Neural cell (in vitro differentiated cells): ENCODE data around the gene NUDT3. TPM values are rescaled to one million over a fixed set of nuclear protein-coding genes. Genes with fewer than 3 reads are reported as not detected.
A peak's percentile ranks its signal among the peaks of the same experiment; 100 is the strongest.

Experiments
- H2AFZ ChIP-seq: fragments of 200-600, 300-800 bp; sonication (generic), shearing (Covaris generic); 2 replicates; pipeline ENCODE4 v1.6.0; 2014; ENCODE audit warnings: low read depth, mild to moderate bottlenecking, antibody characterized with exemption, low read length, moderate library complexity
- H3F3A ChIP-seq: fragments of 200-600 bp; shearing (Covaris generic); 2 replicates; pipeline ENCODE4 v1.6.1; 2016; ENCODE audit warnings: mild to moderate bottlenecking, moderate library complexity, mixed read lengths, antibody characterized with exemption, low read length; ENCODE audit not compliant: insufficient read depth, poor library complexity, severe bottlenecking
- H3K27ac ChIP-seq: fragments of 200-600, 300-800 bp; sonication (generic), shearing (Covaris generic); 2 replicates; pipeline ENCODE4 v1.5.1; 2014; ENCODE audit warnings: mild to moderate bottlenecking, low read length, moderate library complexity
- H3K27me3 ChIP-seq: fragments of 300-800, 200-600 bp; sonication (generic), shearing (Covaris generic); 2 replicates; pipeline ENCODE4 v1.6.0; 2014; ENCODE audit warnings: mild to moderate bottlenecking, low read depth, low read length, moderate library complexity; ENCODE audit not compliant: insufficient read depth
- H3K36me3 ChIP-seq: fragments of 300-800, 200-600 bp; sonication (generic), shearing (Covaris generic); 2 replicates; pipeline ENCODE4 v1.5.1; 2014; ENCODE audit warnings: mild to moderate bottlenecking, antibody characterized with exemption, low read length, moderate library complexity; ENCODE audit not compliant: insufficient read depth
- H3K4me2 ChIP-seq: fragments of 300-800, 200-600 bp; sonication (generic), shearing (Covaris generic); 2 replicates; pipeline ENCODE4 v1.6.0; 2014; ENCODE audit warnings: mild to moderate bottlenecking, low read length
- H3K4me3 ChIP-seq: fragments of 300-800, 200-600 bp; sonication (generic), shearing (Covaris generic); 2 replicates; pipeline ENCODE4 v1.5.1; 2014; ENCODE audit warnings: mild to moderate bottlenecking, low read length, moderate library complexity
- H3K79me2 ChIP-seq: fragments of 200-600 bp; shearing (Covaris generic); replicated peaks from 2 replicates; pipeline ENCODE4 v1.6.0; 2014; ENCODE audit warnings: mild to moderate bottlenecking, low read length, moderate library complexity; ENCODE audit not compliant: insufficient read depth
- H3K9ac ChIP-seq: fragments of 300-800, 200-600 bp; sonication (generic), shearing (Covaris generic); 2 replicates; pipeline ENCODE4 v1.6.1; 2016; ENCODE audit warnings: mild to moderate bottlenecking, low read length, mixed read lengths
- H3K9me2 ChIP-seq: fragments of 200-600 bp; shearing (Covaris generic); 2 replicates; pipeline ENCODE4 v1.6.1; 2016; ENCODE audit warnings: mild to moderate bottlenecking, low read length, mixed read lengths; ENCODE audit not compliant: insufficient read depth
- H3K9me3 ChIP-seq: fragments of 200-600, 300-800 bp; sonication (generic), shearing (Covaris generic); 2 replicates; pipeline ENCODE4 v1.6.1; 2016; ENCODE audit warnings: mild to moderate bottlenecking, mixed run types, low read length, moderate library complexity, mixed read lengths
- H4K20me1 ChIP-seq: fragments of 200-600 bp; shearing (Covaris generic); 2 replicates; pipeline ENCODE4 v1.6.1; 2016; ENCODE audit warnings: mild to moderate bottlenecking, mixed run types; ENCODE audit not compliant: insufficient read depth
- CTCF ChIP-seq: fragments of 450-650 bp; IDR thresholded peaks from 2 replicates; pipeline ENCODE4 v1.5.1; 2014; ENCODE audit warnings: antibody characterized with exemption, mild to moderate bottlenecking, moderate library complexity; ENCODE audit not compliant: poor library complexity, severe bottlenecking
- EP300 ChIP-seq: fragments of 450-650 bp; conservative IDR thresholded peaks from 2 replicates; pipeline ENCODE4 v1.6.1; 2014; ENCODE audit warnings: antibody characterized with exemption, mild to moderate bottlenecking, moderate library complexity; ENCODE audit not compliant: poor library complexity, severe bottlenecking
- EZH2 ChIP-seq: fragments of 200-600, 300-800 bp; shearing (Covaris generic), sonication (generic); IDR thresholded peaks from 2 replicates; pipeline ENCODE4 v1.6.1; 2014; ENCODE audit warnings: antibody characterized with exemption, low read length, borderline replicate concordance, mild to moderate bottlenecking; ENCODE audit not compliant: insufficient read depth, poor library complexity, severe bottlenecking
- MXI1 ChIP-seq: fragments of 450-650 bp; conservative IDR thresholded peaks from 2 replicates; pipeline ENCODE4 v1.6.1; 2014; ENCODE audit warnings: antibody characterized with exemption, mild to moderate bottlenecking; ENCODE audit not compliant: poor library complexity, severe bottlenecking
- POLR2AphosphoS5 ChIP-seq: IDR thresholded peaks from 2 replicates; pipeline ENCODE4 v1.6.1; 2012
- RAD21 ChIP-seq: fragments of 450-650 bp; conservative IDR thresholded peaks from 2 replicates; pipeline ENCODE4 v1.6.1; 2014; ENCODE audit warnings: antibody characterized with exemption, mild to moderate bottlenecking, moderate library complexity
- REST ChIP-seq: IDR thresholded peaks from 2 replicates; pipeline ENCODE4 v1.6.1; 2012; ENCODE audit warnings: borderline replicate concordance
- SMC3 ChIP-seq: fragments of 450-650 bp; conservative IDR thresholded peaks from 2 replicates; pipeline ENCODE4 v1.6.1; 2014; ENCODE audit warnings: antibody characterized with exemption, mild to moderate bottlenecking, moderate library complexity; ENCODE audit not compliant: poor library complexity
- TAF1 ChIP-seq: IDR thresholded peaks from 2 replicates; pipeline ENCODE4 v1.6.1; 2012; ENCODE audit warnings: low read depth
- polyA plus RNA-seq: library from polyadenylated mRNA; depleted of rRNA; stranded (reverse); fragments of >200 nt; gene quantifications from 2 replicates; pipeline ENCODE4 v1.2.3, GENCODE V29; 2014

The NUDT3 gene
- polyA plus RNA-seq, 1 donor from 2014 or later: 80.2 TPM

GRCh38 chr6:34390531-34391472, 1.7 kb downstream of the NUDT3 start:
- no peaks in the 10 kb centered on the region for H3F3A ChIP-seq
- peaks cover 60% of the 10 kb centered on the region for H3K79me2 ChIP-seq
- peak overlapping the region; percentile 83 for H3K4me2 ChIP-seq
- TF ChIP-seq TAF1: no peak
- TF ChIP-seq SMC3: peak; percentile 28
- peak; percentile 37 for TF ChIP-seq MXI1
- H3K27me3 ChIP-seq: no peaks in the 10 kb centered on the region
- no peaks in the 10 kb centered on the region for H4K20me1 ChIP-seq
- H2AFZ ChIP-seq: peak overlapping the region; percentile 22
- peak overlapping the region; percentile 89 for H3K9ac ChIP-seq
- no peaks in the 10 kb centered on the region for H3K9me2 ChIP-seq
- H3K4me3 ChIP-seq: peak overlapping the region; percentile 97
- no peaks in the 10 kb centered on the region for H3K9me3 ChIP-seq
- H3K27ac ChIP-seq: peak overlapping the region; percentile 92
- no peaks in the 10 kb centered on the region for H3K36me3 ChIP-seq

DNA sequence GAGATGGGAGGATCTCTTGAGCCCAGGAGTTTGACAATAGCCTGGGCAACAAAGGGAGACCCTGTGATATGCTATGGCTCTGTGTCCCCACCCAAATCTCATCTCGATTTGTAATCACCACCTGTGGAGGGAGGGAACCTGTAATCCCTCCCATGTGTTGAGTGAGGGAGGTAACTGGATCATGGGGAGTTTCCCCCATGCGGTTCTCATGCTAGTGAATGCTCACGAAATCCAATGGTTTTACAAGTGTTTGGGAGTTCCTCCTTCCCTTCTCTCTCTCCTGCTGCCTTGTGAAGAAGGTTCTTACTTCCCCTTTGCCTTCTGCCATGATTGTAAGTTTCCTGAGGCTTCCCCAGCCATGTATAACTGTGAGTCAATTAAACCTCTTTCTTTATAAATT, 3.4 kb downstream of the NUDT3 start:
- no peak for TF ChIP-seq SMC3
- no peak for TF ChIP-seq REST
- no peak for TF ChIP-seq RAD21
- no peak for TF ChIP-seq EZH2
- TF ChIP-seq MXI1: no peak
- TF ChIP-seq EP300: no peak
- TF ChIP-seq CTCF: no peak
- TF ChIP-seq POLR2AphosphoS5: no peak
- no peak for TF ChIP-seq TAF1
- no peaks in the 10 kb centered on the region for H3K9me3 ChIP-seq
- H2AFZ ChIP-seq: no peak overlapping the region
- H4K20me1 ChIP-seq: peaks cover 4% of the 10 kb centered on the region
- no peaks in the 10 kb centered on the region for H3F3A ChIP-seq
- no peaks in the 10 kb centered on the region for H3K36me3 ChIP-seq
- H3K4me2 ChIP-seq: no peak overlapping the region
- no peaks in the 10 kb centered on the region for H3K9me2 ChIP-seq
- H3K4me3 ChIP-seq: peak overlapping the region; percentile 37
- H3K79me2 ChIP-seq: peaks cover 78% of the 10 kb centered on the region
- H3K27ac ChIP-seq: no peak overlapping the region
- H3K27me3 ChIP-seq: no peaks in the 10 kb centered on the region
- no peak overlapping the region for H3K9ac ChIP-seq
